Breast epithelium (tissue), 4 donors: ENCODE measurements around the gene CST3. TPM values are rescaled to one million over a fixed set of nuclear protein-coding genes. Genes with fewer than 3 reads are reported as not detected.
"Not testable (repeated sequence)": the region's sequence is repeated elsewhere in the genome, so short reads cannot be mapped to it uniquely, and the experiment has no call there.

Experiments used
- DNase-seq, 2 donors: peaks; one replicate each; pipeline ENCODE4 v3.0.0-alpha.2; 2019; ENCODE audit warnings: low spot score in 2 of 2
- H3K27ac ChIP-seq, 2 donors: fragments of 200-600 bp; sonication (generic) in 1 of 2; one replicate each; pipeline ENCODE4 v1.5.1; 2016 to 2019; ENCODE audit warnings: mild to moderate bottlenecking in 1 of 2
- H3K27me3 ChIP-seq, 2 donors: fragments of 200-600 bp; sonication (generic) in 1 of 2; one replicate each; pipeline versions ENCODE4 v1.5.1 to v1.6.0; 2017 to 2019; ENCODE audit warnings: control low read depth in 1 of 2, mild to moderate bottlenecking in 1 of 2
- H3K36me3 ChIP-seq: fragments of 200-600 bp; one replicate; pipeline ENCODE4 v1.5.1; 2019
- H3K4me1 ChIP-seq, 2 donors: fragments of 200-600 bp; sonication (generic); one replicate each; pipeline ENCODE4 v1.5.1; 2016 to 2019; ENCODE audit warnings: control low read depth in 1 of 2
- H3K4me3 ChIP-seq, 3 donors: fragments of 200-600 bp; sonication (generic); 1 replicate in 2 of 3; 2 replicates in 1 of 3; pipeline ENCODE4 v1.5.1; 2016 to 2019; ENCODE audit warnings: mild to moderate bottlenecking in 3 of 3, moderate library complexity in 2 of 3
- H3K9me3 ChIP-seq, 2 donors: fragments of 200-600 bp; sonication (generic) in 1 of 2; one replicate each; pipeline ENCODE4 v1.5.1; 2016 to 2019; ENCODE audit warnings: control low read depth in 1 of 2
- CTCF ChIP-seq, 3 donors: fragments of 450-650 bp; IDR thresholded peaks; one replicate each; pipeline ENCODE4 v1.5.1; 2016 to 2017; ENCODE audit warnings: antibody characterized with exemption in 3 of 3, mild to moderate bottlenecking in 3 of 3, moderate library complexity in 3 of 3
- POLR2A ChIP-seq: fragments of 450-650 bp; IDR thresholded peaks from one replicate; pipeline ENCODE4 v1.6.1; 2016; ENCODE audit warnings: antibody characterized with exemption, mild to moderate bottlenecking, moderate library complexity
- POLR2AphosphoS5 ChIP-seq, 3 donors: sonication (generic); formaldehyde crosslinking; IDR thresholded peaks; one replicate each; pipeline ENCODE4 v1.6.1; 2017; ENCODE audit warnings: antibody characterized with exemption in 3 of 3
- intact Hi-C: fragments of 100-400 bp; cut with DNase I; formaldehyde crosslinking; loops from one replicate; pipeline ENCODE4 v1.15.1; 2023; ENCODE audit warnings: low total_unique reads
- total RNA-seq, 3 donors: library from RNA; depleted of rRNA; stranded (reverse); fragments of >200 nt; gene quantifications; one replicate each; pipeline ENCODE4 v1.1.0, GENCODE V29; 2016

The CST3 gene
- total RNA-seq, 3 donors from 2014 or later = 498 to 1,982 (median 699) TPM

GRCh38 chr20:23639490-23639958 lies 1.8 kb upstream of the CST3 start:
- peaks cover 7 to 12% of the 10 kb centered on the region in 2 donors for H3K4me1 ChIP-seq
- no peaks in the 10 kb centered on the region for H3K9me3 ChIP-seq
- no peak for DNase-seq
- H3K27ac ChIP-seq = no peak overlapping the region
- no peaks in the 10 kb centered on the region for H3K27me3 ChIP-seq
- H3K36me3 ChIP-seq = no peaks in the 10 kb centered on the region
- intact Hi-C loops = no loop called here
- no peak for TF ChIP-seq CTCF (IDR thresholded peaks at IDR 0.05)
- no peak for TF ChIP-seq POLR2AphosphoS5 (IDR thresholded peaks at IDR 0.05)
- no peak for TF ChIP-seq POLR2A
- H3K4me3 ChIP-seq = no peak overlapping the region

GRCh38 chr20:23638309-23638708 lies 554 bp upstream of the CST3 start:
- Histone ChIP-seq H3K27ac (peak overlapping the region; percentile 90 to 93), H3K4me3 (peak overlapping the region in 2 of 3 donors; percentile 84 to 96), H3K9me3 (no peaks in the 10 kb centered on the region), H3K4me1 (peaks cover 7 to 13% of the 10 kb centered on the region in 2 donors), H3K27me3 (no peaks in the 10 kb centered on the region), H3K36me3 (no peaks in the 10 kb centered on the region)
- intact Hi-C loops = no loop called here
- no peak for DNase-seq
- TF ChIP-seq POLR2A (no peak), CTCF (IDR thresholded peaks at IDR 0.05) (no peak), POLR2AphosphoS5 (IDR thresholded peaks at IDR 0.05) (no peak)

- peak overlapping the region; percentile 84 to 96 (median 86) for H3K4me3 ChIP-seq
- H3K9me3 ChIP-seq = no peaks in the 10 kb centered on the region
- H3K27me3 ChIP-seq = no peaks in the 10 kb centered on the region
- intact Hi-C loops = no loop called here
- TF ChIP-seq POLR2A (no peak), CTCF (IDR thresholded peaks at IDR 0.05) (no peak), POLR2AphosphoS5 (IDR thresholded peaks at IDR 0.05) (no peak)
- H3K36me3 ChIP-seq = no peaks in the 10 kb centered on the region
- peaks cover 7 to 13% of the 10 kb centered on the region in 2 donors for H3K4me1 ChIP-seq
- H3K27ac ChIP-seq = peak overlapping the region; percentile 90 to 93
- no peak for DNase-seq
These were observed 860 bp downstream of the CST3 start for GRCh38 chr20:23636908-23637281.

GRCh38 chr20:23636182-23636907 lies 1.4 kb downstream of the CST3 start:
- TF ChIP-seq POLR2AphosphoS5 (IDR thresholded peaks at IDR 0.05) (no peak), CTCF (IDR thresholded peaks at IDR 0.05) (no peak), POLR2A (no peak)
- no peak for DNase-seq
- peaks cover 7 to 13% of the 10 kb centered on the region in 2 donors for H3K4me1 ChIP-seq
- no peaks in the 10 kb centered on the region for H3K9me3 ChIP-seq
- no peaks in the 10 kb centered on the region for H3K36me3 ChIP-seq
- peak overlapping the region; percentile 84 to 96 (median 86) for H3K4me3 ChIP-seq
- intact Hi-C loops = no loop called here
- peak overlapping the region; percentile 90 to 93 for H3K27ac ChIP-seq
- H3K27me3 ChIP-seq = no peaks in the 10 kb centered on the region

GRCh38 chr20:23635768-23636090 lies 2.0 kb downstream of the CST3 start:
- H3K4me1 ChIP-seq = peaks cover 7 to 13% of the 10 kb centered on the region in 2 donors
- H3K9me3 ChIP-seq, intact Hi-C loops, H3K27me3 ChIP-seq, DNase-seq, H3K36me3 ChIP-seq: not testable (repeated sequence)
- peak overlapping the region; percentile 84 to 96 (median 86) for H3K4me3 ChIP-seq
- H3K27ac ChIP-seq = peak overlapping the region; percentile 90 to 93
